Endodermal cell (in vitro differentiated cells): ENCODE results near the gene RPS21. TPM values are rescaled to one million over a fixed set of nuclear protein-coding genes. Genes with fewer than 3 reads are reported as not detected.

Source experiments
- DNase-seq: peaks from one replicate; pipeline ENCODE4 v3.0.0-alpha.2; 2017
- H3K27ac ChIP-seq: 2 replicates; pipeline ENCODE4 v1.5.1; 2013; ENCODE audit warnings: mild to moderate bottlenecking, low read depth, low read length, moderate library complexity
- H3K27me3 ChIP-seq: 2 replicates; pipeline ENCODE4 v1.6.1; 2013; ENCODE audit warnings: mild to moderate bottlenecking, low read length, moderate library complexity; ENCODE audit not compliant: insufficient read depth, control insufficient read depth, poor library complexity, severe bottlenecking
- H3K36me3 ChIP-seq: 2 replicates; pipeline ENCODE4 v1.7.0; 2013; ENCODE audit warnings: mild to moderate bottlenecking, low read length, moderate library complexity; ENCODE audit not compliant: control insufficient read depth, insufficient read depth
- H3K4me1 ChIP-seq: one replicate; pipeline ENCODE4 v1.7.0; 2013; ENCODE audit warnings: low read length; ENCODE audit not compliant: control insufficient read depth, insufficient read depth
- H3K4me3 ChIP-seq: 2 replicates; pipeline ENCODE4 v1.5.1; 2013; ENCODE audit warnings: mild to moderate bottlenecking, low read length, moderate library complexity
- H3K9ac ChIP-seq: 2 replicates; pipeline ENCODE4 v1.6.1; 2013; ENCODE audit warnings: mild to moderate bottlenecking, low read length, moderate library complexity; ENCODE audit not compliant: poor library complexity, severe bottlenecking; ENCODE audit errors: extremely low read depth
- H3K9me3 ChIP-seq: 2 replicates; pipeline ENCODE4 v1.6.1; 2013; ENCODE audit warnings: mild to moderate bottlenecking, low read length, moderate library complexity; ENCODE audit not compliant: control insufficient read depth
- H3K27ac Mint-ChIP-seq: 2 replicates; pipeline ENCODE4 v1.8.0; 2020; ENCODE audit warnings: mixed read lengths
- H3K27me3 Mint-ChIP-seq: 2 replicates; pipeline ENCODE4 v1.8.0; 2021; ENCODE audit warnings: mild to moderate bottlenecking, mixed read lengths; ENCODE audit not compliant: insufficient read depth
- H3K36me3 Mint-ChIP-seq: 2 replicates; pipeline ENCODE4 v1.8.0; 2020; ENCODE audit warnings: low read depth, mixed read lengths
- H3K4me1 Mint-ChIP-seq: 2 replicates; pipeline ENCODE4 v1.8.0; 2020; ENCODE audit warnings: mixed read lengths
- H3K4me3 Mint-ChIP-seq: 2 replicates; pipeline ENCODE4 v1.8.0; 2020; ENCODE audit warnings: mild to moderate bottlenecking, moderate library complexity, mixed read lengths
- H3K9me3 Mint-ChIP-seq: 2 replicates; pipeline ENCODE4 v1.8.0; 2020; ENCODE audit warnings: mild to moderate bottlenecking, mixed read lengths
- WGBS, 2 experiments: methylation state at CpG; one replicate each; pipeline versions ENCODE4 v1.1.5 to v1.1.7; 2013; ENCODE audit warnings: missing lambda C conversion rate in 2 of 2, mixed read lengths in 1 of 2; ENCODE audit not compliant: insufficient coverage in 1 of 2, insufficient read length in 1 of 2; 5-methylcytosine and 5-hydroxymethylcytosine counted together
- total RNA-seq, 2 donors: library from RNA; stranded (reverse); fragmentation: NEBNext Ultra II Directional in 1 of 2; extraction: Animal tissue kit (Norgen Biotek cat#: 25700) in 1 of 2; gene quantifications; 2 replicates in 1 of 2; 3 replicates in 1 of 2; pipeline ENCODE4 v1.2.1, GENCODE V29; 2021
- TF ChIP-seq, protein P1 (sequence below): fragments of 200-600 bp; sonication (generic); conservative IDR thresholded peaks from 2 replicates; pipeline ENCODE4 v1.5.0; 2021; ENCODE audit warnings: antibody characterized with exemption, mild to moderate bottlenecking

RPS21 gene
- total RNA-seq, 2 donors from 2014 or later, result 1,288 to 1,382 TPM

DNA sequence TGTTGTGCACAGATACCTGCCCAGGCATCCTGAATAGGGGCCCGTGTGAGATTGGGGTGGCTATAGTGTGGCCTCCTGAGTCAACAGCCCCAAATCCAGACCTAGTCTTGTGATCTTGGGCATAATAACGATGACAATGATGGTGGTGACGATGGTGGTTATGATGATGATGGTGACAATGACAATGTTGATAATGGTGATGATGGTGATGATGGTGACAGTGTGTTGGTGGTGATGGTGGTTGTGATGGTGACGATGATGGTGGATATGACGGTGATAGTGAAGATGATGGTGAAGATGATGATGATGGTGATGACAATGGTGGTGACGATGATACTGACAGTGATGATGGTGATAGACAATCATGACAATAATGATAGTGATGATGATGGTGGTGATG lies 5.1 kb upstream of the RPS21 start:
- Histone ChIP-seq H3K36me3 (peaks cover 13% of the 10 kb centered on the region), H3K27me3 (no peaks in the 10 kb centered on the region), H3K4me1 (peaks cover 11% of the 10 kb centered on the region), H3K4me3 (no peak overlapping the region), H3K9ac (no peak overlapping the region), H3K27ac (no peak overlapping the region), H3K9me3 (no peaks in the 10 kb centered on the region)
- Mint-ChIP-seq H3K9me3 (peaks cover 5% of the 10 kb centered on the region), H3K27ac (no peak overlapping the region), H3K27me3 (no peaks in the 10 kb centered on the region), H3K36me3 (peaks cover 14% of the 10 kb centered on the region), H3K4me1 (peaks cover 18% of the 10 kb centered on the region), H3K4me3 (no peak overlapping the region)
- WGBS, 2 experiments, result 90 to 94% methylated on average over 6 of the region's 6 CpGs
- no peak for DNase-seq
- TF ChIP-seq, protein P1, sequence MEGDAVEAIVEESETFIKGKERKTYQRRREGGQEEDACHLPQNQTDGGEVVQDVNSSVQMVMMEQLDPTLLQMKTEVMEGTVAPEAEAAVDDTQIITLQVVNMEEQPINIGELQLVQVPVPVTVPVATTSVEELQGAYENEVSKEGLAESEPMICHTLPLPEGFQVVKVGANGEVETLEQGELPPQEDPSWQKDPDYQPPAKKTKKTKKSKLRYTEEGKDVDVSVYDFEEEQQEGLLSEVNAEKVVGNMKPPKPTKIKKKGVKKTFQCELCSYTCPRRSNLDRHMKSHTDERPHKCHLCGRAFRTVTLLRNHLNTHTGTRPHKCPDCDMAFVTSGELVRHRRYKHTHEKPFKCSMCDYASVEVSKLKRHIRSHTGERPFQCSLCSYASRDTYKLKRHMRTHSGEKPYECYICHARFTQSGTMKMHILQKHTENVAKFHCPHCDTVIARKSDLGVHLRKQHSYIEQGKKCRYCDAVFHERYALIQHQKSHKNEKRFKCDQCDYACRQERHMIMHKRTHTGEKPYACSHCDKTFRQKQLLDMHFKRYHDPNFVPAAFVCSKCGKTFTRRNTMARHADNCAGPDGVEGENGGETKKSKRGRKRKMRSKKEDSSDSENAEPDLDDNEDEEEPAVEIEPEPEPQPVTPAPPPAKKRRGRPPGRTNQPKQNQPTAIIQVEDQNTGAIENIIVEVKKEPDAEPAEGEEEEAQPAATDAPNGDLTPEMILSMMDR, result no peak

DNA sequence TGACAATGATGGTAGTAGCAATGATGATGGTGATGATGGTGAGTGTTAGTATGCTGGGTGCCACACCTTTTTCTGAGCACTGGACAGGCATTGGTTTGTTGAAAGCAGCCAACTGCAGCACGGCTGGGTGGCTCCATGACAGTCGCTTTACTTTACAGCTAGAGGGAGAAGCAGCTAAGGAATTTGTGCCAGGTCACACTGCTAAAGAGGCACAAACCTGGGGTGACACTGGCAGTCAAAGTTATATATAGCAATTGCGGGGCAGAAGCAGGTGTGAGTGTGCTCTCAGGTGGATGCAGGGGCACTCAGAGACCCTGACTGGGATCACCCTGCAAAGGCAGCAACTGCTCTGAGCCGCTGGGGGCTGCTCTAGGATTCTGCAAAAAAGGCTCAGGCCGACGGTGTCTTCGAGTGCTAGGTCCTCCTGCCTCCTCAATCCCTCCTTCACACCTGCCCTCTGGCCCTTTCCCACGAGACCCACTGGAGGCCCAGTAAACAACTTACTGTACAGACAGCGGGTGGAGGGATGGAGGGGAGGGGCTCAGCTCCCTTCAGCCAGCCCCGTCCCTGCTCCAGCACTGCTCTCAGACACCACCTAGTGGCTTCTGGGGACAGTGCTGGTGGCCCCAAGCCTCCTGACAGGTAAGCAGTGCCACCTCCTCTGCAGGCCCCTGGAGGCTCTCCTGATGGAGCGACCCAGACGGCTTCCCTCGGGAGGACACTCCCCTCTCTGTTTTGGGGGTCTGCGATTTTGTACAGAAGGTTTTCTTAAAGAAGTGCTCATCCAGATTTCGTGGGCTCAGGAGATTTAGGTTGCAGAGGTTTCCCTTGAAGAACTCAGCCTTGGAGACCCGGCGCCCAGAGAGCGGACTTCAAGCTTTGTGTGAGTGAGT lies 4.4 kb upstream of the RPS21 start:
- no peak overlapping the region for H3K4me3 Mint-ChIP-seq

DNA sequence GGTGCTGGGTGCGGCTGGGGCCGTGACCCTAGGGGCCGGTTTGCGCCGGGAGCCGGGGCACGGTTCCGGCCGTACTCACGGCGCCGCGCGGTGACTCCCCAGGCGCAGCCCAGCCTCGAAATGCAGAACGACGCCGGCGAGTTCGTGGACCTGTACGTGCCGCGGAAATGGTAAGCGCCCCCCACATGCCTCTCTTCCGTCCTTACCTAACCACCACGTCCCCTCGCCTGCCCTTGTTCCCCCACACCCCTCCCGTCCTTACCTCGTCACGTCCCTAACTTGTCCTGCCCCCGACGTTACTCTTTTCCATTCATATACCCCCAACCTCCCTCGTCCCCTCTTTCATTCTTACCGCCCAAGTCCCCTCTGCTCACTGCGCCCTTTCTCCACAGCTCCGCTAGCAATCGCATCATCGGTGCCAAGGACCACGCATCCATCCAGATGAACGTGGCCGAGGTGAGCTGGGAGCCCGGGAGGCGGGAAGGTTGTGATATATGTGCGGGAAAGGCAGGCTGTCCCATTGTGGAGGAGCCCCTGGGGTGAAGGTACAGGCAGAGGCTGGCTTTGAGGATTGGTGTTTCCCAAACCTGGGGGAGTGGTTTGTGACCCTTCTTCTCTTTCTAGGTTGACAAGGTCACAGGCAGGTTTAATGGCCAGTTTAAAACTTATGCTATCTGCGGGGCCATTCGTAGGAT lies 463 bp downstream of the RPS21 start:
- no peak for DNase-seq
- H3K27me3 ChIP-seq, result no peaks in the 10 kb centered on the region
- H3K27ac ChIP-seq, result no peak overlapping the region
- Mint-ChIP-seq H3K27ac (peak overlapping the region; percentile 92), H3K4me3 (peak overlapping the region; percentile 94), H3K36me3 (peaks cover 34% of the 10 kb centered on the region), H3K4me1 (peaks cover 22% of the 10 kb centered on the region), H3K27me3 (no peaks in the 10 kb centered on the region), H3K9me3 (no peaks in the 10 kb centered on the region)
- TF ChIP-seq, protein P1, result no peak
- no peaks in the 10 kb centered on the region for H3K4me1 ChIP-seq
- peak overlapping the region; percentile 91 for H3K9ac ChIP-seq
- H3K9me3 ChIP-seq, result no peaks in the 10 kb centered on the region
- peak overlapping the region; percentile 100 for H3K4me3 ChIP-seq
- 4 to 9% methylated on average over 23 to 47 of the region's 47 CpGs for WGBS, 2 experiments
- H3K36me3 ChIP-seq, result peaks cover 34% of the 10 kb centered on the region

More for the DNA sequence above, 4.4 kb upstream of the RPS21 start:
- no peaks in the 10 kb centered on the region for H3K27me3 ChIP-seq
- no peak overlapping the region for H3K27ac ChIP-seq
- 70 to 72% methylated on average over 15 to 17 of the region's 18 CpGs for WGBS, 2 experiments
- H3K4me1 Mint-ChIP-seq, result peaks cover 13% of the 10 kb centered on the region
- peak; percentile 98 for DNase-seq
- H3K4me1 ChIP-seq, result peaks cover 10% of the 10 kb centered on the region
- peaks cover 16% of the 10 kb centered on the region for H3K36me3 Mint-ChIP-seq
- TF ChIP-seq, protein P1, result peak; percentile 92
- H3K27ac Mint-ChIP-seq, result peak overlapping the region; percentile 74
- no peak overlapping the region for H3K9ac ChIP-seq
- no peak overlapping the region for H3K4me3 ChIP-seq
- H3K9me3 Mint-ChIP-seq, result peaks cover 5% of the 10 kb centered on the region
- H3K9me3 ChIP-seq, result no peaks in the 10 kb centered on the region
- H3K27me3 Mint-ChIP-seq, result no peaks in the 10 kb centered on the region
- peaks cover 13% of the 10 kb centered on the region for H3K36me3 ChIP-seq
